ENCODE data around the gene MRPS2.
"Not testable (repeated sequence)": the region's sequence is repeated elsewhere in the genome, so short reads cannot be mapped to it uniquely, and the experiment has no call there.

The MRPS2 gene

DNA sequence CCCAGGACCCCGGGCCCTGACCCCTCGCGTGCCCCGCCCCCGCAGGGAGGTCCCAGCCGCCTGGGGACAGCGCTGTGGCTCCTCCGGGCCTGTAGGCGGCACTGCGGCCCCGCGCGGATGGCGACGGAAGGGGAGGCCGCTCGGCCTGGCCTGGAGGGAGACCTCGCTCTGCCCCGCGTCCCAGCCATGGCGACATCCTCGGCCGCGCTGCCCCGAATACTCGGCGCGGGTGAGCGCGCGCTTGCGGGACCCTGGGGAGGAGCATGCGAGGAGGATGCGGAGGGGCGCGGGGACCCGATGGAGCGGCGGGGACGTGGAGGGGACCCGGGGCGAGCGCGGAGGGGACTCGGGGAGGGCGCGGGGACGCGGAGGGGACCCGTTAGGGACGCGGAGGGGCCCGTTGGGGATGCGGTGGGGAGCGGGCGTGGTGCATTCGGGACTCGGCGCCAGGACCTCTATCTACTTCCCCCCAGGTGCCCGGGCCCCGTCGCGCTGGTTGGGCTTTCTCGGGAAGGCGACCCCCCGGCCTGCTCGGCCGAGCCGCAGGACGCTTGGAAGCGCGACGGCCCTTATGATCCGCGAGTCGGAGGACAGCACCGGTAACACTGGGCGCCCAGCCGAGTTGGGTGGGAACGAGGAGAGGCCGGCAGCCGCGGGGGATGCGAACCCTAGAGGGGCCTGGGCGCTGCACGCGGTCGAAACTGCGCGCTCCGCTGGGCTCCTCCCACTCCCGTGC is at the start of gene MRPS2:
MRPS2 (plus strand) TSS at position 158 of the 736 bp plus-strand sequence; CDS start at position 187, 29 bp downstream.
- DNase-seq (ENCODE audit: low read depth): peak; percentile 77

DNA sequence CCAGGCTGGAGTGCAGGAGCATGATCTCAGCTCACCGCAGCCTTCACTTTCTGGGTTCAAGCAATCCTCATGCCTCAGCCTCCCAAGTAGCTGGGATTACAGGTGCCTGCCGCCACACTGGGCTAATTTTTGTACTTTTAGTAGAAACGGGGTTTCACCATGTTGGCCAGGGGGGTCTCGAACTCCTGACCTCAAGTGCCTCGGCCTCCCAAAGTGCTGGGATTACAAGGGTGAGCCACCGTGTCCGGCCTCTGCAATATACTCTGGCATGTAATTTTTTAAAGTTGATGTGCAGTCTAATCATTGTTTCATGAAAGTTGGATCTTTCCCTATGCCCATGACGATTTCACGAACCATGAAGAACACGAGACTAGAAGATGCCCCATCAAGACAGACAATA is 49.5 kb upstream of the MRPS2 start:
- no peak for DNase-seq (ENCODE audit: low read depth)

DNA sequence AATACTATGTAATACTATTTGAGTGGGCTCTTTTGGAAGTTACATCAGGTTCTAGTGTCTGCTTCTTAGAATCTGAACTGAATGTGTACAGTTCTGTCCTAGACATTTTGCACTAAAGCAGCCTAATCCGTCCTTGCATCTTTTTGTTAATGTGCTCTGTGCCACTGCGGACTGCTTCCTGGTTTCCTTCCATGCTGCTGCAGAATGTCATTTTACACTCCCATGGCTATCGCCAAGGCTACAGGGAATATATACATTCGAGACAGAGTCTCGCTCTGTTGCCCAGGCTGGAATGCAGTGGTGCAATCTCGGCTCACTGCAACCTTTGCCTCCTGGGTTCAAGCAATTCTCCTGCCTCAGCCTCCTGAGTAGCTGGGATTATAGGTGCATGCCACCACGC is 48.6 kb upstream of the MRPS2 start:
- not testable (repeated sequence) for DNase-seq (ENCODE audit: low read depth)

DNA sequence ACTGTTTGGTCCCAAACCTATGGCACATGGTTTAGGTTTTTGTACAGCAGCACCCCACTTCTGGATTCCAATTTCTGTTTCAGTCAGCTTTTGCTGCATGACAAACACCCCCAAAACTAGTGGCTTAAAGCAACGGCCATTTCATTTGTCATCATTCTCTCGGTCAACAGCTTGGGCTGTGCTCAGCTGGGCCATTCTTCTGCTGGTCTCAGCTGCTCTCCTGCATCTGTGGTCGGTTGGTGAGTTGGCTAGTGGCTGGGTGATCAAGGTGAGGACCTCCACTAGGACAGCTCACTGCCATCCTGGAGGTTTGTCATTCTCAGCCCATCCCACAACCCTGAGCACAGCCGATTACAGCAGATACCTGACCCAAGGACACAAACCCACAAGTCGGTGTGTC is 45.7 kb upstream of the MRPS2 start:
- DNase-seq (ENCODE audit: low read depth): no peak

DNA sequence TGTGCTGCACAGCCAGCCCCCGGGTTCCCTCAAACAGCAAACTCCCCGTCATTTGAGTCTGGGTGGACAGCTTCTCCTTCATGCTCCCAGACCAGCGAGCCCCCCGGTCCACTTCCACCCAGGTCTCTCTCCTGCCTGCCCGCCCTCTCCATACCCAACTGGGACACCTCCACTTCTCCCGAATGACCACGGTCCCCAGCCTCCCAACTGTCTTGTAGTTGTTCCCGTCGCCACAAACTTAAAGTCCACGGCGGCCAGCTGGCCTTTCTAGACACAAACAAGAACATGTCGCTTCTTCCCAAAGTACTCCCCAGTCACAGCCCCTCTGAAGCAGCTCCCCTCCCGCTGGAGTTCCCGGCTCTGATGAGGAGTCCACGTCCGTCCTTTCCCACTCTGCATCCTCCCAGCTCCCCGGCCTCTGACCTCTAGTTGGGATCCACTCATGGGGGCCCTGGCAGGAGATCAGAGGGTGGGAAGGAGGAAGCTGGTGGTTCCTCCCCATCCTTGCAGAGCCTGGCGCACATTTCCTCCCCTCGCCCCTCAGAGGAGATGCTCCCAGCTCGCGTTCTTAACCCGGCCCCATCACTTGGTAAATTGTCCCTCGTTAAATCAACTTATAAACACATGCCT is 45.0 kb upstream of the MRPS2 start:
- DNase-seq (ENCODE audit: low read depth): no peak

DNA sequence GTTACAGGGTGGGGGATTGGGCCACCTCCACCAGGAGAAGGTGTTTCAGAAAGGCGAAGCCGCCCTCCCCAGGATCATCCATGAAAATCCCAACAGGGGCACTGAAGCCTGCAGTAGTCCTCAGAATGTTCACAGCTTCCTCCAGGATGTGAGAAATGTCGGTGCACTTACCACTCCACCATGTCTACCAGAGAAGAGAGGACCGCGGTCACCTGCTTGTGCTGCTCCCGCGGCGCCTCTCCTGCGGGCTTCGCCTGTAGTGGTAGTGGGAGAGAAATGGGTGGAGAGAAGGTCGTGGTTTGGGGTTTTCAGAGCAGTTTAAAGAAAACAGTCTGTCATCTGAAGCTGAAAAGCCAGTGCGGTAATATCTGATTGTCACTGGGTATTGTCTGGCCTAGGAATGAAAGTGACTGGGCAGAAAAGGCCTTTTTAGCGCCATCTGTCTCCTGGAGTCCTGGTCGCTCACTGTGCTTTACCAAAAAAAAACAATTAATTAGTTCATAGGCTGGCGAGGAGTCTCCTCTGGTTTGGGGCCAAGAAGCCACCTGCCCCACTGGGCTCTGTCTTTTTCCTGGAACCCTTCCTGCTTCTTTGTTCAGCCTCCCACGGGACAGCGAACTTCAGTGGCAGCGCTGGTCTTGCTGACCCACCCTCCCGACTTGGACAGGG is 43.9 kb upstream of the MRPS2 start:
- no peak for DNase-seq (ENCODE audit: low read depth)

DNA sequence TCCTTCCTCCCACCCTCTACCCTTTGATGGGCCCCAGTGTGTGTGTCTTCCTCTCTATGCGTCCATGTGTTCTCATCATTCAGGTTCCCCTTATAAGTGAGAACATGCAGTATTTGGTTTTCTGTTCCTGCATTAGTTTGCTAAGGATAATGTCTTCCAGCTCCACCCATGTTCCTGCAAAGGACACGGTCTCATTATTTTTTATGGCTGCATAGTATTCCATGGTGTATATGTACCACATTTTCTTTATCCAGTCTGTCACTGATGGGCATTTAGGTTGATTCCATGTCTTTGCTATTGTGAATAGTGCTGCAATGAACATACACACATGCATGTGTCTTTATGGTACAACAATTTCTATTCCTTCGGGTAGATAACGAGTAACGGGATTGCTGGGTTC is 42.0 kb upstream of the MRPS2 start:
- not testable (repeated sequence) for DNase-seq (ENCODE audit: low read depth)

DNA sequence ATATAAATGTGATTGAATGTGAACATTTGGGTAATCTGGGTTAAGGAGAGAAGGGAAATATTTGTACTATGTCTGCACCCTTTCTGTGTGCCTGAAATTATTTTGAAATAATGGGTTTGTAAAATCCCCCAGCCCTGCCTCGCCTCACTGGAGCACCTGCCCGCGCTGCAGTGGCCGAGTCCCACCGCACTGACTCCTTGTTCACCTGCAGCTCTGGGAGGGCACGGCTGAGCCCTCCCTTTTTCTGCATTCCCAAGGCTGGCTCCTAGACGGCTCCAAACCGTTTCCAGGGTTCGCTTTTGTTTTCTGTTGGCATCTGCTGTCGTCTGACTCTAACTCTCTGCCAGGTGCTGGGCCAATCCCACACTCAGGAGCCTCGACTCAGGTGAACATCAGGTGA is 38.5 kb upstream of the MRPS2 start:
- no peak for DNase-seq (ENCODE audit: low read depth)

DNA sequence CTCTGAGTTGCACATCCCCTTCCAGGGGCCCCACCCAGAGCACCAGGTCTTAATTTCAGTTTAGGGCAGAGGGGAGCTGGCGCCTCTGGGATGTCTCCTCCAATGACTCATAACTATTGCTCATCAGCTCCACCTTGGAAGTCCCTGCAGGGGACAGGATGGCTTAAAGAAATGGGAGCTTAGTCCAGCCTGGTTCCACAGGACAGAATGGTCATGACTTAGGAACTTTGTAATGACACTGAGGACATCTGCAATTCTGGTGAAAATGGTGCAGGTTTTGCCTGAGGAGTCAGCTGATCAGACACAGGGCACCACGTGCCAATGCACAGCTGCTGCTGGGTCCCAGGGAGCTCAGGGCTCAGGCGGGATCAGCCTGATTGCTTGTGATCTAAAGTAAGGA is 37.3 kb upstream of the MRPS2 start:
- no peak for DNase-seq (ENCODE audit: low read depth)

DNA sequence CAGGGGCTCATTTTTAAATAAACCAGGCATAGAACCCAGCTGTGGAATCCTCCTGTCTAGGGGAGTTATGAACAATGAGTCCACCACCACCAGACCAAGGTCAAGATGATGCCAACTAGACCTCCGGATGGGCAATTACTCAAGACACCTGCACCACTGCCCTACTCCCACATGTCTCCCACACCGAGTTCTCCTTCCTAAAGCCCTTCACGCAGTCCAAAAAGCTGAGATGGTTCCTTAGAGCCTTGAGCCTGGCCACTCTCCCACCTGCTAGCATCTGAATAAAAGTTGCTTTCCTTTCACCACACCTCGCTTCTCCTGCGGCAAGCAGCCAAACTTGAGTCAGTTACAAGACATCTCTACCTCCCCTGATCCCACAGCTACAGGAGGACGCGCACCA is 36.3 kb upstream of the MRPS2 start:
- peak; percentile 34 for DNase-seq (ENCODE audit: low read depth)

DNA sequence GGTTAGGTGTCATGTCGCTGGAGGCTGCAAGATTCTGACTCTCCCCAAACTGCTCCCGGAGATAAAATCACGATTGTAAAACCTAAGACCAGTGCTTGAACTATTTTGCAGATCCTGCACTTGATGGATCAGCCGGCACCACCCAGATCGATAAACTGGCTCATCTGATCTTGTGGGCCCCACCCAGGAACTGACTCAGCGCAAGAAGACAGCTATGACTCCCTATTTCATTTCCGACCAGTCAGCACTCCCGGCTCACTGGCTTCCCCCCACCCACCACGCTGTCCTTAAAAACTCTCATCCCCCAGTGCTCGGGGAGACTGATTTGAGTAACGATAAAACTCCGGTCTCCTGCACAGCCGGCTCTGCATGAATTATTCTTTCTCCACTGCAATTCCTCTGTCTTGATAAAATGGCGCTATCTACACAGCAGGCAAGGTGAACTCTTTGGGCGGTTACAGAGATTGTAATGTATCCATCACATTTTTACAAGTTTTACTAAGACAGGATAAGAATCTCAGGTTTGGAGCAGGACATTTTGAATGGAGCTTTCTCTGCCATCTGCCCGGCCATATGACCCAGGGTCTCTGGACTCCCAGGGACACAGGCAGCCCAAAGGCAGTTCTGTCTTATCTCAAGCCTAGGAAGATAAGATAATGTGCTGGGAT is 31.5 kb upstream of the MRPS2 start:
- peak; percentile 40 for DNase-seq (ENCODE audit: low read depth)

DNA sequence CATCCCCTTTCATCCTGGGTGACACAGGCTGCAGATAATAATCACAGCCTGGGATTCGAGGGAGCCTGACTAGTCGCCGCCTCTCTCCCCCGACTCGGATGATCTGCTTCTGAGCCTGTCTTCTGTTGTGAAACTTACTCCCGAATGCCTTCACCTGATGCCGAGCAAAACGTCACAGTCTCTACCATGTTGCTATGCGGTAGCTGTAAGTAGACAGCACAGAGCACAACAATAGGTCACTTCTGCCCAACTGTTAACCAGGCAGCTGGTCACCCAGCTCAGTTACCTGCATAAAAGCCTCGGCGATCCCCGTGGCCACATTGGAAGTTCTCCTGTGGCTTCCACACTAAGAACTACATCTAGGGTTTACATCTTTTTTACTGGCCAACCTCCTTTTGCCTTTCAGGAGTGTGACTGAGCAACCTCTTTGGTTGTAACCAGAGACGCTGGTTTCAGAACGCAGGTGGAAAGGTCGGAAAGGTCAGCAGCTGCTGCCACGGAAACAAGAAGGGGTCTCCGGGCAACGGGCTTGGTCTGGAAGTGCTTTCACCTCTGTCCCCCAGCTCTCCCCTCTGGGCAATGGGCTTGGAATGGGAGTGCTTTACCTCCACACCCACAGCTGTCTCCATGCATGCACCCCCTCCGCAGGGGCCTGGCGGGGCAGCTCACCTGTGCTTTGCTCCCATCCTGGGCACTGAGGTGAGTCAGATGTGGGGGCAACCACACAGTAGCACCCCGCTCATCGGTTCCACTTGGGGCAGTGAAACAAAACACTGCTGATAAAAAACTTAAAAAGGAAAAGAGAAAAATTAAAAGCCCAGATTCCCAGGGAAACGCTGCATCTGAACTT is 28.5 kb upstream of the MRPS2 start:
- peak; percentile 14 for DNase-seq (ENCODE audit: low read depth)

DNA sequence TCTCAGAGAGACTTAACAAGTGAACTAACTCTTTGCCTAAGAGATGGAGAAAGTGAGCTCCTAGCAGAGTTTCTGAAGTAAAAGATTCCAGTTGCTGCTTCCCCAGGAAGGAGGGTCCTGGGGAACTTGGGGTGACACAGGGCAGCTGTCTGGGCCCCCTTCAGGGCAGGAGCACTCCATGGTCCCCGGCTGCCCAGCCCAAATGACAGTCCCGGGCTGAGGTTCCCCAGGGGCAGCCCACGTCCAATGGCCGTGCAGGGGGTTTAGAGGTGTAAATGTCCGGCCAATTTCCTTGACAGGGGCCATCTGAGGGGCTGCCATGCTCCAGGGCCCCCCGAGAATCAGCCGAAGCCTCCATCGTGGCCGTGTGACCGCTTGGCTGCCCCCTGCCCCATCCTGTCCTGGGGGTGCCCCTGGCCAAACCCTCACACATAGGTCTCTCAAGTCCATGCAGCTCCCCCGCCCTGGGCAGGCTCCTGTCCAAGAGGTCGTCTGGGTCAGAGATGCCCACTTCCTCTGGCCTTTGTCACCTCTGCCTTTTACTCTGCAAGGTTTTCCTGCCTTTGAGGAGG is 26.4 kb upstream of the MRPS2 start:
- DNase-seq (ENCODE audit: low read depth): no peak

DNA sequence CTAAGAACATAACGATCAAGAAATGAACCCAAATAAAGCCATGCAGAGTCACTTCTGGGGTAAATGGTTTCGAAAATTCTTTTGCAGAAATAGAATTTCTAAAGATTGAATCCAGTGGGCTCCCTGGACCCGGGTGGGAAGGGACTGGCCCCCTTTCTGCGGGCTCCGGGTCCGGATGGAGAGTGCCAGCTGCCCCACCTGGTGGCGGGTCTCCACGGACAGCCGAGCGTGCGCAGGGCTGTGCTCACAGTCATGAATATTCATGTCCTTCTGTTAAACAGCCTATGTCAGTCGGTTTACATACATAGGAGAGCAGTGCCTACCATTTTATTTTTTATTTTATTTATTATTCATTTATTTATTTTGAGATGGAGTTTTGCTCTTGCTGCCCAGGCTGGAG is 25.6 kb upstream of the MRPS2 start:
- DNase-seq (ENCODE audit: low read depth): no peak

DNA sequence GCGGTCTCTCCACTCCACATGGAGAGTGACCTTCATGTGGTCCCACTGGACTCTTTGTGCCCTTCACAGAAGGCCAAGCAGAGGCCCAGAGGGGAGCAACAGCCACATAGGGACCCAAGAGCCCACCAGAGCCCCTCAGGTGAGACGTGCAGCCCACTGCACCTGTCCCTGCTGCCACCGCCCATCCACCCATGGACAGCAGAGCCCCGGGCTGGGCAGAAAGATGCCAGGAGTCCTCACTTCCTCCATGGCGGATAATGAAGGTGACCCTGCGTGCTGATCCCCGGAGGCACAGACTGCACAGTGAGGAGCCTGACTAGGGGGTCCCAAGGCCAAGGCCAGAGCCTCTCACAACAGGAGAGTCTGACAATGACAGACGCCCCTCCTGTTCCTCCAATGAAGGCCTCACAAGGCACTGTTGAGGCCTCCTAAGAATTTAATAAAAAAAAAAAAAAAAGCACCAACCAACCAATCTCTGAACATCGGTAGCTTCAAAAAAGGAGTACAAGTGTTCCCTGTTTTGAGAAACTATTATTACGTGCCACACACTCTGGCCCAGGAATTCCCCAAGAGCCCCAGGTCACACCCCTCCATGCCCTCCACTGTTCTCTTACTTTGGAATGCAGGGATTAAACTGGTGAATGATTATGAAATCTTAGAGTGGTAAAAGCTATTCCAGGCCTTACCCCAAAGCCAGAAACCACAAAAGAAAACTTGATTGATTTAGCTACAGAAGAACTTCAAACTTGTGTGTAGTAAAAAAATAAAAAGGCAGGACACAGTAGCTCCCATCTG is 23.7 kb upstream of the MRPS2 start:
- DNase-seq (ENCODE audit: low read depth): peak; percentile 91

DNA sequence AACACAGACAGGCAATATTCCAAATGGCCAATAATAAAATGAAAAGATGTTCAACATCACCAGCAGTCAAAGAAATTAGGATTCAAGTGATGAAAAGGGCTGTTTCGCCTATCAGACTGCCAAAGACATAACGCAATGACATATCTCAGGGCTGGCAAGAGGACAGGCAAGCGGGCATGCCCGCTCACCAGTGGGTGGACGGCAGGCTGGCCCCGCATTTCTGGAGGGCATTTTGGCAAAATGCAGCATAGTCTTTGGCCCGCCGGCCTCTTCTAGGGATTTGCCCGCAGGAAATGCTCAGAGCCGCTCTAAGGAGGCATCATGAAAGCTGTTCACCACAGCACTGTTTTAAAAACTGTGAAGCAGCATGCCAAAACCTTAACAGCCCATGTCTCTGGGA is 22.3 kb upstream of the MRPS2 start:
- DNase-seq (ENCODE audit: low read depth): no peak

DNA sequence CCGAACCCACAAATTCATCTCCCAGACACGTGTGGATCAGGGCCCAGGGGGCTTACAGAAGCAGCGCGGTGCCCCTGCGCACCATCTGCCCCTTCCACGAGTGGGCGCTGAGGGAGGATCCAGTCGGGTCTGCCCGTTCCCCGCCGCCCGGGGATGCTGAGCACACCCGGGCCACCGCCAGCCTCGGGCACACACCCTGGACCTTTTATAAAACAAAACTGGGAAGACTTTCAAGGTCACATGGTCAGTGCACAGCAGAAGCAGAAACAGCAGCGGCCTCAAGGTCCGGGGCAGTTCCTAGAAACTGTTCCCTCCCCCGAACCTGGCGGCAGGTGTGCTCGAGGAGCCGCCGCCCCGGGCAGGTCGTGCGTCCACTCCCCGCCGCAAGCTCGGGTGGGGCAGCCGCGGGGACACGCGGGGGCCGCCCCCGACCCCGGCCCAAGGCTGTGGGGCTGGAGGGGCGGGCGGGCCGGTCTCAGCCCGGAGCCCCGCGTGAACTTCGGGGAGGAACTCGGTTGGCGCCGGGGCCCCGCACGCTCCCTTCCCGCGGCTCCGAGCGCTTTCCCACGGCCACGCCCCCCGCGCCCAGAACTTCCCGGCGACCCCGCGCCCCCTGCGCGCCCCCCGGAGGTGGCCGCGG is 21.5 kb upstream of the MRPS2 start:
- peak; percentile 17 for DNase-seq (ENCODE audit: low read depth)

DNA sequence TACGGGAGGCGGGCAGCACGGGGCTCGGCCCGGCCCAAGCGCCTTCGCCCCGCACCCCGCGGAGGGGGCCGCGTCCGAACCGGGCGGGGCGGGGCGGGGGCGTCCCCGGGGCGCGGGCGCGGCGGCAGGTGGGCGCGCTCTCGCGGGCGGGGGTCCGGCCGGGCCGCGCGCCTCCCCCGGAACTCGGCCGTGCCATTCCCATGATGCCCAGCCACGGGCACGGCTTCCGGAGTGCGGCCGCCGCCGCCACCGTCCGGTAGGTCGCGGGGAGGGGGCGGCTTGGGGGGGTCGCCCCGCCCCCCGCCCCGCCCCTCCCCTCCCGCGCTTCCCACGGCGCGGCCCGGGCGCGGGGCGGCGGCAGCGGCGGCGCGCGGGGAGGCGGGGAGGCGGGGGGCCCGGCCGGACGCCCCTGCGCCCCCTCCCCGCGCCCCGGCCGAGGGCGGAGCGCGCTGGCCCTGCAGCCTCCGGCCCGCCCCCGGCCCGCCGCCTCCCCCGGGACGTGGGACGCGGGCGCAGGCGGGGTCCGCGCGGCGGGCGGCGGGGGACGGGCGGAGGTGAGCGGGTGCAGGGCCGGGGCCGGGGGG is 20.9 kb upstream of the MRPS2 start, which contains the start of gene PPP1R26:
PPP1R26 (plus strand) TSS at position 314 of the 584 bp plus-strand sequence. CDS start 4,729 bp downstream, outside the sequence.
- DNase-seq (ENCODE audit: low read depth): no peak

Measured in amniotic epithelial cell (primary cell).